Transverse colon (tissue), 4 donors: ENCODE data around the gene ELAVL4. TPM values are rescaled to one million over a fixed set of nuclear protein-coding genes. Genes with fewer than 3 reads are reported as not detected.

Experiments
- DNase-seq: peaks from one replicate; pipeline ENCODE4 v3.0.0-alpha.2; 2019
- H3K27ac ChIP-seq, 4 donors: fragments of 200-600 bp; sonication (generic); 2 replicates each; pipeline ENCODE4 v1.5.1; 2016 to 2018; ENCODE audit warnings: inconsistent platforms in 4 of 4
- H3K27me3 ChIP-seq: fragments of 200-600 bp; sonication (generic); 2 replicates; pipeline ENCODE4 v1.5.1; 2017; ENCODE audit warnings: inconsistent platforms
- H3K36me3 ChIP-seq, 4 donors: fragments of 200-600 bp; sonication (generic); 2 replicates each; pipeline ENCODE4 v1.5.1; 2017 to 2019; ENCODE audit warnings: inconsistent platforms in 4 of 4
- H3K4me1 ChIP-seq, 4 donors: fragments of 200-600 bp; sonication (generic); 2 replicates each; pipeline ENCODE4 v1.5.1; 2017 to 2020; ENCODE audit warnings: inconsistent platforms in 4 of 4
- H3K4me3 ChIP-seq, 4 donors: fragments of 200-600 bp; sonication (generic); 1 replicate in 1 of 4; 2 replicates in 3 of 4; pipeline versions ENCODE4 v1.5.1 to v1.6.1; 2017 to 2019; ENCODE audit warnings: inconsistent platforms in 4 of 4
- H3K9me3 ChIP-seq, 2 donors: fragments of 200-600 bp; sonication (generic); 2 replicates each; pipeline ENCODE4 v1.5.1; 2017 to 2019; ENCODE audit warnings: inconsistent platforms in 2 of 2
- CTCF ChIP-seq, 5 experiments: fragments of 200-600 bp in 3 of 5; fragments of 450-650 bp in 2 of 5; sonication (generic) in 3 of 5; IDR thresholded peaks; 1 replicate in 2 of 5; 2 replicates in 3 of 5; pipeline ENCODE4 v1.5.1; 2016 to 2017; ENCODE audit warnings: antibody characterized with exemption in 5 of 5, inconsistent platforms in 3 of 5, mild to moderate bottlenecking in 2 of 5, moderate library complexity in 1 of 5
- EP300 ChIP-seq: sonication (generic); formaldehyde crosslinking; IDR thresholded peaks from one replicate; pipeline ENCODE4 v1.6.1; 2017; ENCODE audit warnings: antibody characterized with exemption, low read depth
- POLR2A ChIP-seq: fragments of 450-650 bp; IDR thresholded peaks from one replicate; pipeline ENCODE4 v1.6.1; 2016; ENCODE audit warnings: antibody characterized with exemption, mild to moderate bottlenecking, moderate library complexity
- POLR2AphosphoS5 ChIP-seq, 3 donors: sonication (generic); formaldehyde crosslinking; IDR thresholded peaks; one replicate each; pipeline ENCODE4 v1.6.1; 2016; ENCODE audit warnings: antibody characterized with exemption in 3 of 3
- WGBS, 2 donors: methylation state at CpG; one replicate each; pipeline ENCODE4 v1.1.5; 2018; ENCODE audit warnings: low coverage in 1 of 2; 5-methylcytosine and 5-hydroxymethylcytosine counted together
- in situ Hi-C, 4 donors: fragments of 200-750 bp; cut with MboI; loops; one replicate each; pipeline versions ENCODE4 v1.15.0 to v1.15.1; 2017; ENCODE audit warnings: low sequenced_read_pairs in 3 of 4, low pct_ligation_motif_present in 1 of 4, low pct_unique_long_range_greater_than_20kb in 1 of 4
- intact Hi-C: fragments of 100-400 bp; cut with DNase I; formaldehyde crosslinking; loops from one replicate; pipeline ENCODE4 v1.15.1; 2023; ENCODE audit warnings: low total_unique reads
- total RNA-seq, 4 donors: library from RNA; depleted of rRNA; stranded (reverse); fragments of >200 nt; gene quantifications; one replicate each; pipeline ENCODE4 v1.1.0, GENCODE V29; 2016

Gene ELAVL4
- total RNA-seq, 4 donors from 2014 or later: 0.55 to 0.64 TPM; not detected in 2

- no peaks in the 10 kb centered on the region for H3K36me3 ChIP-seq
- no peak overlapping the region for H3K27ac ChIP-seq
- 70 to 72% methylated on average over 2 to 3 of the region's 3 CpGs for WGBS, 2 donors
- no peak overlapping the region for H3K4me3 ChIP-seq
- H3K4me1 ChIP-seq: no peaks in the 10 kb centered on the region
- intact Hi-C loops (no loop called here), in situ Hi-C loops (no loop called here)
- TF ChIP-seq POLR2A (no peak), POLR2AphosphoS5 (IDR thresholded peaks at IDR 0.05) (no peak), EP300 (no peak), CTCF (IDR thresholded peaks at IDR 0.05) (no peak)
- H3K27me3 ChIP-seq: no peaks in the 10 kb centered on the region
- no peaks in the 10 kb centered on the region for H3K9me3 ChIP-seq
- DNase-seq: no peak
Measured at GRCh38 chr1:50095716-50096115, 13.0 kb upstream of the ELAVL4 start.

- Histone ChIP-seq H3K9me3 (no peaks in the 10 kb centered on the region), H3K27ac (no peak overlapping the region), H3K4me1 (no peaks in the 10 kb centered on the region), H3K36me3 (no peaks in the 10 kb centered on the region), H3K27me3 (no peaks in the 10 kb centered on the region), H3K4me3 (no peak overlapping the region)
- DNase-seq: no peak
- TF ChIP-seq POLR2A (no peak), CTCF (IDR thresholded peaks at IDR 0.05) (no peak), POLR2AphosphoS5 (IDR thresholded peaks at IDR 0.05) (no peak), EP300 (no peak)
- in situ Hi-C loops (no loop called here), intact Hi-C loops (no loop called here)
- WGBS, 2 donors: 60 to 63% methylated on average over 2 of the region's 2 CpGs
Measured at GRCh38 chr1:50097021-50097679, 11.6 kb upstream of the ELAVL4 start.

GRCh38 chr1:50097791-50098190 lies 10.9 kb upstream of the ELAVL4 start:
- no peak overlapping the region for H3K27ac ChIP-seq
- H3K4me3 ChIP-seq: no peak overlapping the region
- no peaks in the 10 kb centered on the region for H3K9me3 ChIP-seq
- DNase-seq: no peak
- TF ChIP-seq POLR2A: no peak
- TF ChIP-seq POLR2AphosphoS5 (IDR thresholded peaks at IDR 0.05): no peak
- TF ChIP-seq EP300: no peak
- TF ChIP-seq CTCF (IDR thresholded peaks at IDR 0.05): no peak
- H3K27me3 ChIP-seq: no peaks in the 10 kb centered on the region
- H3K4me1 ChIP-seq: no peaks in the 10 kb centered on the region
- in situ Hi-C loops: no loop called here
- intact Hi-C loops: no loop called here
- no peaks in the 10 kb centered on the region for H3K36me3 ChIP-seq

- TF ChIP-seq POLR2A (no peak), EP300 (no peak), CTCF (IDR thresholded peaks at IDR 0.05) (no peak), POLR2AphosphoS5 (IDR thresholded peaks at IDR 0.05) (no peak)
- no peaks in the 10 kb centered on the region for H3K9me3 ChIP-seq
- H3K36me3 ChIP-seq: no peaks in the 10 kb centered on the region
- WGBS, 2 donors: 2 to 23% methylated on average over 1 to 2 of the region's 2 CpGs
- H3K27ac ChIP-seq: no peak overlapping the region
- no peaks in the 10 kb centered on the region for H3K27me3 ChIP-seq
- DNase-seq: no peak
- no peaks in the 10 kb centered on the region for H3K4me1 ChIP-seq
- H3K4me3 ChIP-seq: no peak overlapping the region
- in situ Hi-C loops (no loop called here), intact Hi-C loops (no loop called here)
Measured at GRCh38 chr1:50098591-50099021, 10.1 kb upstream of the ELAVL4 start.
